ENCODE results near the gene PUM1. TPM values are rescaled to one million over a fixed set of nuclear protein-coding genes. Genes with fewer than 3 reads are reported as not detected.
A peak's percentile ranks its signal among the peaks of the same experiment; 100 is the strongest.

The PUM1 gene, protein sequence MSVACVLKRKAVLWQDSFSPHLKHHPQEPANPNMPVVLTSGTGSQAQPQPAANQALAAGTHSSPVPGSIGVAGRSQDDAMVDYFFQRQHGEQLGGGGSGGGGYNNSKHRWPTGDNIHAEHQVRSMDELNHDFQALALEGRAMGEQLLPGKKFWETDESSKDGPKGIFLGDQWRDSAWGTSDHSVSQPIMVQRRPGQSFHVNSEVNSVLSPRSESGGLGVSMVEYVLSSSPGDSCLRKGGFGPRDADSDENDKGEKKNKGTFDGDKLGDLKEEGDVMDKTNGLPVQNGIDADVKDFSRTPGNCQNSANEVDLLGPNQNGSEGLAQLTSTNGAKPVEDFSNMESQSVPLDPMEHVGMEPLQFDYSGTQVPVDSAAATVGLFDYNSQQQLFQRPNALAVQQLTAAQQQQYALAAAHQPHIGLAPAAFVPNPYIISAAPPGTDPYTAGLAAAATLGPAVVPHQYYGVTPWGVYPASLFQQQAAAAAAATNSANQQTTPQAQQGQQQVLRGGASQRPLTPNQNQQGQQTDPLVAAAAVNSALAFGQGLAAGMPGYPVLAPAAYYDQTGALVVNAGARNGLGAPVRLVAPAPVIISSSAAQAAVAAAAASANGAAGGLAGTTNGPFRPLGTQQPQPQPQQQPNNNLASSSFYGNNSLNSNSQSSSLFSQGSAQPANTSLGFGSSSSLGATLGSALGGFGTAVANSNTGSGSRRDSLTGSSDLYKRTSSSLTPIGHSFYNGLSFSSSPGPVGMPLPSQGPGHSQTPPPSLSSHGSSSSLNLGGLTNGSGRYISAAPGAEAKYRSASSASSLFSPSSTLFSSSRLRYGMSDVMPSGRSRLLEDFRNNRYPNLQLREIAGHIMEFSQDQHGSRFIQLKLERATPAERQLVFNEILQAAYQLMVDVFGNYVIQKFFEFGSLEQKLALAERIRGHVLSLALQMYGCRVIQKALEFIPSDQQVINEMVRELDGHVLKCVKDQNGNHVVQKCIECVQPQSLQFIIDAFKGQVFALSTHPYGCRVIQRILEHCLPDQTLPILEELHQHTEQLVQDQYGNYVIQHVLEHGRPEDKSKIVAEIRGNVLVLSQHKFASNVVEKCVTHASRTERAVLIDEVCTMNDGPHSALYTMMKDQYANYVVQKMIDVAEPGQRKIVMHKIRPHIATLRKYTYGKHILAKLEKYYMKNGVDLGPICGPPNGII
- total RNA-seq (124 and 131 TPM in 2 replicates), polyA plus RNA-seq (91.6 and 94.7 TPM in 2 replicates), polyA minus RNA-seq (522 and 589 TPM in 2 replicates), Bru-seq, nascent RNA (percentile 97 among the genes with signal in this experiment), BruChase-seq, experiment 1, labeled RNA remaining after a 6-hour chase (percentile 85 among the genes with signal in this experiment), BruChase-seq, experiment 2, labeled RNA remaining after a 2-hour chase (percentile 91 among the genes with signal in this experiment)
- polyA plus RNA-seq (2011; cell fraction: cytosol; rRNA removed) = 71.1 and 84.8 TPM in 2 replicates
- 148 and 153 TPM in 2 replicates for polyA plus RNA-seq (2011; cell fraction: nucleus; rRNA removed)
- polyA plus RNA-seq (2012) = 69.0 and 77.8 TPM in 2 replicates
- 82.3 TPM for polyA minus RNA-seq (2011; cell fraction: cytosol; rRNA and poly(A)+ RNA removed)
- polyA minus RNA-seq (2011; cell fraction: nucleus; rRNA and poly(A)+ RNA removed) = 229 and 235 TPM in 2 replicates
- long read RNA-seq, full-length matches to known transcripts = 21 of 79 reads
- long read RNA-seq, partial matches to known transcripts = 11 of 79 reads
- long read RNA-seq, other reads (novel, unspliced or antisense) = 47 of 79 reads

DNA sequence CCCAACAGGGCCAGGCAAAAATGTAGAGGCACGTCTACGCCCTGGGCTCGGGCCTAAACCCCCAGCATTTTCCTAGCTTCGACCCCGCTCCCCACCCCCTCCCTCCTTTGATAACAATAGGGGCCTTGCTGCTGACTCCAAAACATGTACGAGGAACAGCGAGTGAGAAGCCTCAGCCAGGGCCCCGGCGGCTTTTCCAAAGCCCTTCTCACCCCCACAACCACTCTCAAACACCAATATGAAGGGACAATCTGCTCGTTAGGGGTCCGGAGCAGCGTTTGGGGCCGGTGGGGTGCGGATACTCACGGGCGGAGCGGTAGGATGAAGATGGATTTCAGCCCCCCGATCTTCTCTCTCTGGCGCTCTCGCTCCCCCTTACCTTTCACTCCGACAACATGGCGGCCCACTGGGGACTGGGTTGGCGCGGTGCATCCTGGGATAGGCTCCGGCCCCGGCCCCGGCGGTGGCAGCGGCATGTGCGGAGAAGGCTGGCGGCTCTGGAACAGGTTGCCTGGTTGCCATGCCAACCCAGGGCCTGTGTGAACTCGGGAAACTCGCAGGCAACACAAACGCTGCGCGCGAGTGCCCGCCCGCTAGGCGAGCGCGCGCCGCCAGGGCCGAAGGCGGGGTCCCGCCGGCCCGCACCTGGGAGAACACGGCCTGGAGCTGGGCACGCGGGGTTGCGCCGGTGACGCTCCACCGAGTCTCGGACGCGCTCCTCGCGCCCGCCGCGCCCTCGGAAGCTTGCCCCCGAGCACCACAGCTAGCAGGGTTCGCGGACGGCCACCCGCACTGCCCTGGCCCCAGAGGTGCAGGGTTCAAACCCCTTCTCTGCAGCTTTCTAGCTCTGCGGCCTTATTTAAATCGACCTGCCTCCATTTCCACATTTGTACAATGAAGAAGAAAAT lies at the start of gene PUM1:
TSS of gene PUM1 (minus strand) at position 408 of the 908 bp plus-strand sequence. CDS start 6,151 bp downstream, outside the sequence.
- TSS peak; percentile 53 for BruUV-seq (replicated peaks)
- H4K20me1 ChIP-seq (replicated peaks; ENCODE audit: control insufficient read depth, extremely low read depth, insufficient read depth, low read length) = peaks cover 7% of the 10 kb centered on the region
- dilution Hi-C loops (cut with MboI; ENCODE audit: extremely low pct_ligation_motif_present, low sequenced_read_pairs) (no loop called here), intact Hi-C loops (cut with micrococcal nuclease) (loop anchor here (2.0 kb wide), 4 partner anchors 59 to 231 kb away; partner anchors contain the start of genes SNRNP40 and ZCCHC17)
- H3K36me3 ChIP-seq (ENCODE audit: control insufficient read depth in 2 of 2, extremely low read depth in 1 of 2, insufficient read depth in 2 of 2, low read length in 2 of 2) = no peaks in the 10 kb centered on the region
- ChIA-PET CTCF (no interaction called here), POLR2A (interaction anchor here (0.6 kb wide), 1 partner anchor 11 kb away, joined by 3 read pairs; no protein-coding TSS in a partner anchor)
- H3K4me1 ChIP-seq (ENCODE audit: control insufficient read depth, extremely low read depth, insufficient read depth, low read length) = peaks cover 11% of the 10 kb centered on the region
- H3K79me2 ChIP-seq (ENCODE audit: control insufficient read depth, insufficient read depth, low read length) = peaks cover 48% of the 10 kb centered on the region
- peak within 1 kb of the TSS; percentile 100 for H2AFZ ChIP-seq (ENCODE audit: low read depth, low read length)
- H3K9me3 ChIP-seq (replicated peaks; ENCODE audit: control insufficient read depth, insufficient read depth, low read length) = no peaks in the 10 kb centered on the region
- FAIRE-seq (peak; percentile 95), DNase-seq (ENCODE audit: low read depth, low spot score) (peak; percentile 99)
- peak within 1 kb of the TSS; percentile 99 for H3K4me2 ChIP-seq (ENCODE audit: insufficient read depth, low read length)
- H3K9me1 ChIP-seq (replicated peaks; ENCODE audit: control insufficient read depth, extremely low read depth, insufficient read depth, low read length) = no peaks in the 10 kb centered on the region
- TF ChIP-seq POLR2AphosphoS5 (IDR thresholded peaks at IDR 0.05; ENCODE audit: insufficient read depth, low read depth, low read length) (peak; percentile 85), JUN (IDR thresholded peaks at IDR 0.05; ENCODE audit: borderline replicate concordance, insufficient read depth, insufficient read length, low read depth) (no peak), POLR2A (IDR thresholded peaks at IDR 0.05; ENCODE audit: low read depth, low read length) (peak; percentile 87), MYC (IDR thresholded peaks at IDR 0.05; ENCODE audit: low read depth, low read length) (no peak)
- H3K4me3 ChIP-seq (replicated peaks in 1 of 3; ENCODE audit: insufficient read depth in 1 of 3, low read depth in 1 of 3, low read length in 3 of 3) = peak within 1 kb of the TSS; percentile 82 to 99 (median 97)
- H3K27ac ChIP-seq (ENCODE audit: insufficient read depth, low read depth, low read length) = peak within 1 kb of the TSS; percentile 98
- H3K27me3 ChIP-seq (ENCODE audit: control insufficient read depth in 2 of 2, insufficient read depth in 2 of 2, low read length in 2 of 2) = no peaks in the 10 kb centered on the region
- peak within 1 kb of the TSS; percentile 100 for H3K9ac ChIP-seq (replicated peaks; ENCODE audit: extremely low read depth, insufficient read depth, low read length)
